Effector memory CD4-positive, alpha-beta T cell (primary cell): ENCODE data around the gene HSD17B1.
"Not testable (repeated sequence)": the region's sequence is repeated elsewhere in the genome, so short reads cannot be mapped to it uniquely, and the experiment has no call there.

Experiments
- DNase-seq, 3 donors: peaks; one replicate each; pipeline ENCODE4 v3.0.0-alpha.2; 2020
- H3K27ac ChIP-seq: 2 replicates; pipeline ENCODE4 v1.7.0; 2013; ENCODE audit warnings: mild to moderate bottlenecking, low read length, moderate library complexity; ENCODE audit not compliant: insufficient read depth, poor library complexity, severe bottlenecking
- H3K27me3 ChIP-seq: replicated peaks from 2 replicates; pipeline ENCODE4 v1.7.0; 2013; ENCODE audit warnings: mild to moderate bottlenecking, low read length; ENCODE audit not compliant: insufficient read depth, control insufficient read depth, poor library complexity, severe bottlenecking
- H3K36me3 ChIP-seq: 2 replicates; pipeline ENCODE4 v1.7.0; 2013; ENCODE audit warnings: mild to moderate bottlenecking, low read length, moderate library complexity; ENCODE audit not compliant: control insufficient read depth, insufficient read depth
- H3K4me1 ChIP-seq: 2 replicates; pipeline ENCODE4 v1.7.0; 2013; ENCODE audit warnings: low read length, mild to moderate bottlenecking; ENCODE audit not compliant: control insufficient read depth, insufficient read depth, poor library complexity, severe bottlenecking
- H3K4me3 ChIP-seq: 2 replicates; pipeline ENCODE4 v1.7.0; 2013; ENCODE audit warnings: low read length, low read depth, mild to moderate bottlenecking; ENCODE audit not compliant: insufficient read depth, poor library complexity, severe bottlenecking
- H3K9me3 ChIP-seq: 2 replicates; pipeline ENCODE4 v1.7.0; 2013; ENCODE audit warnings: mild to moderate bottlenecking, low read length, moderate library complexity; ENCODE audit not compliant: control insufficient read depth

HSD17B1 gene

GRCh38 chr17:42545755-42546505, 6.8 kb upstream of the HSD17B1 start:
- H3K4me1 ChIP-seq, result peaks cover 21% of the 10 kb centered on the region
- not testable (repeated sequence) for H3K27me3 ChIP-seq, H3K36me3 ChIP-seq, H3K4me3 ChIP-seq, H3K27ac ChIP-seq, H3K9me3 ChIP-seq, DNase-seq

- H3K27ac ChIP-seq, result no peak overlapping the region
Observed at GRCh38 chr17:42547001-42547461, 5.7 kb upstream of the HSD17B1 start.

GRCh38 chr17:42547698-42548069, 5.0 kb upstream of the HSD17B1 start:
- Histone ChIP-seq H3K27me3 (no peaks in the 10 kb centered on the region), H3K4me1 (peaks cover 11% of the 10 kb centered on the region), H3K9me3 (no peaks in the 10 kb centered on the region), H3K27ac (no peak overlapping the region), H3K4me3 (no peak overlapping the region), H3K36me3 (no peaks in the 10 kb centered on the region)
- DNase-seq, result no peak

More at GRCh38 chr17:42547001-42547461, 5.7 kb upstream of the HSD17B1 start:
- no peaks in the 10 kb centered on the region for H3K36me3 ChIP-seq
- H3K27me3 ChIP-seq, result no peaks in the 10 kb centered on the region
- DNase-seq, result no peak
- H3K4me3 ChIP-seq, result no peak overlapping the region
- H3K4me1 ChIP-seq, result peaks cover 11% of the 10 kb centered on the region
- no peaks in the 10 kb centered on the region for H3K9me3 ChIP-seq

GRCh38 chr17:42548070-42548837, 4.5 kb upstream of the HSD17B1 start:
- H3K4me1 ChIP-seq, result peaks cover 11% of the 10 kb centered on the region
- peak; percentile 27 to 67 (median 59) for DNase-seq
- no peaks in the 10 kb centered on the region for H3K9me3 ChIP-seq
- H3K4me3 ChIP-seq, result peak overlapping the region; percentile 52
- H3K27ac ChIP-seq, result no peak overlapping the region
- no peaks in the 10 kb centered on the region for H3K27me3 ChIP-seq
- no peaks in the 10 kb centered on the region for H3K36me3 ChIP-seq

- Histone ChIP-seq H3K9me3 (no peaks in the 10 kb centered on the region), H3K27ac (no peak overlapping the region), H3K4me1 (peaks cover 15% of the 10 kb centered on the region), H3K36me3 (no peaks in the 10 kb centered on the region), H3K4me3 (peak overlapping the region; percentile 52), H3K27me3 (no peaks in the 10 kb centered on the region)
- no peak for DNase-seq
Observed at GRCh38 chr17:42548993-42549755, 3.5 kb upstream of the HSD17B1 start.

- H3K27me3 ChIP-seq, result no peaks in the 10 kb centered on the region
- no peaks in the 10 kb centered on the region for H3K36me3 ChIP-seq
- H3K4me3 ChIP-seq, result no peak overlapping the region
- peaks cover 22% of the 10 kb centered on the region for H3K4me1 ChIP-seq
- H3K9me3 ChIP-seq, result no peaks in the 10 kb centered on the region
- no peak overlapping the region for H3K27ac ChIP-seq
- DNase-seq, result no peak
Observed at GRCh38 chr17:42553161-42553818, 567 bp downstream of the HSD17B1 start.

- H3K27me3 ChIP-seq, result no peaks in the 10 kb centered on the region
- no peaks in the 10 kb centered on the region for H3K9me3 ChIP-seq
- H3K4me3 ChIP-seq, result peak overlapping the region; percentile 80
- no peaks in the 10 kb centered on the region for H3K36me3 ChIP-seq
- peaks cover 16% of the 10 kb centered on the region for H3K4me1 ChIP-seq
- no peak for DNase-seq
- peak overlapping the region; percentile 68 for H3K27ac ChIP-seq
Observed at GRCh38 chr17:42553866-42554249, 1.1 kb downstream of the HSD17B1 start.

GRCh38 chr17:42554250-42555121, 1.8 kb downstream of the HSD17B1 start:
- Histone ChIP-seq H3K36me3 (no peaks in the 10 kb centered on the region), H3K27me3 (no peaks in the 10 kb centered on the region), H3K27ac (peak overlapping the region; percentile 68), H3K4me3 (peak overlapping the region; percentile 80), H3K4me1 (peaks cover 14% of the 10 kb centered on the region), H3K9me3 (no peaks in the 10 kb centered on the region)
- peak; percentile 57 to 63 (median 59) for DNase-seq

- Histone ChIP-seq H3K4me3 (peak overlapping the region; percentile 80), H3K27ac (peak overlapping the region; percentile 68), H3K9me3 (no peaks in the 10 kb centered on the region), H3K36me3 (no peaks in the 10 kb centered on the region), H3K27me3 (no peaks in the 10 kb centered on the region), H3K4me1 (peaks cover 14% of the 10 kb centered on the region)
- DNase-seq, result no peak
Observed at GRCh38 chr17:42555122-42555622, 2.4 kb downstream of the HSD17B1 start.
